B cell (primary cell): Measurements from ENCODE around the gene POLK. TPM values are rescaled to one million over a fixed set of nuclear protein-coding genes. Genes with fewer than 3 reads are reported as not detected.

ENCODE experiments used
- ATAC-seq: fragments of 200-7000 bp; cut with Tn5 transposase; one replicate; pipeline ENCODE4 v1.10.0; 2021; ENCODE audit warnings: low read depth, mild to moderate bottlenecking, moderate number of reproducible peaks, moderate library complexity
- CTCF ChIA-PET: fragments of 350-600 bp; sonication (Branson Sonifier 250); formaldehyde crosslinking; loops from one replicate; lab custom pipeline; 2021; ENCODE audit warnings: antibody characterized with exemption, inconsistent platforms; lab: Charles Lee
- POLR2A ChIA-PET: fragments of 350-600 bp; sonication (Branson Sonifier 250); formaldehyde crosslinking; loops from one replicate; lab custom pipeline; 2021; ENCODE audit warnings: antibody characterized with exemption; lab: Charles Lee
- DNase-seq: peaks from one replicate; pipeline ENCODE4 v3.0.0; 2013
- H2AFZ ChIP-seq: 2 replicates; pipeline ENCODE4 v1.6.1; 2012; ENCODE audit warnings: mild to moderate bottlenecking, low read depth, low read length; ENCODE audit not compliant: insufficient read depth, poor library complexity, severe bottlenecking
- H3K27ac ChIP-seq, 2 donors: 1 replicate in 1 of 2; 2 replicates in 1 of 2; pipeline ENCODE4 v1.5.1; 2012 to 2013; ENCODE audit warnings: low read length in 2 of 2, mild to moderate bottlenecking in 2 of 2, moderate library complexity in 1 of 2
- H3K27me3 ChIP-seq, 4 experiments: fragments of 200-600 bp in 1 of 4; sonication (generic) in 1 of 4; replicated peaks in 1 of 4; 1 replicate in 2 of 4; 2 replicates in 2 of 4; pipeline versions ENCODE4 v1.6.1 to v1.7.0; 2013 to 2016; ENCODE audit warnings: low read length in 3 of 4, mild to moderate bottlenecking in 2 of 4, mixed read lengths in 1 of 4, moderate library complexity in 1 of 4; ENCODE audit not compliant: insufficient read depth in 4 of 4, control insufficient read depth in 3 of 4; ENCODE audit errors: control extremely low read depth in 1 of 4
- H3K36me3 ChIP-seq, 2 experiments: replicated peaks in 1 of 2; 1 replicate in 1 of 2; 2 replicates in 1 of 2; pipeline versions ENCODE4 v1.6.1 to v1.7.1; 2013; ENCODE audit warnings: low read length in 1 of 2; ENCODE audit not compliant: insufficient read depth in 2 of 2, control insufficient read depth in 1 of 2; ENCODE audit errors: control extremely low read depth in 1 of 2, extremely low read depth in 1 of 2
- H3K4me1 ChIP-seq, 2 donors: fragments of 200-600 bp in 1 of 2; sonication (generic) in 1 of 2; 1 replicate in 1 of 2; 2 replicates in 1 of 2; pipeline versions ENCODE4 v1.5.1 to v1.6.1; 2013 to 2017; ENCODE audit warnings: low read length in 2 of 2; ENCODE audit not compliant: control insufficient read depth in 2 of 2, insufficient read depth in 2 of 2
- H3K4me2 ChIP-seq: replicated peaks from 2 replicates; pipeline ENCODE3; 2012; ENCODE audit warnings: mild to moderate bottlenecking, low read depth, low read length; ENCODE audit not compliant: poor library complexity, severe bottlenecking
- H3K4me3 ChIP-seq, 5 experiments: fragments of 200-600 bp in 1 of 5; sonication (generic) in 1 of 5; 1 replicate in 3 of 5; 2 replicates in 2 of 5; pipeline versions ENCODE4 v1.5.1 to v1.7.0; 2011 to 2016; ENCODE audit warnings: low read length in 4 of 5, mild to moderate bottlenecking in 4 of 5, low read depth in 2 of 5, control low read depth in 1 of 5, moderate library complexity in 1 of 5; ENCODE audit not compliant: insufficient read depth in 1 of 5; ENCODE audit errors: control extremely low read depth in 1 of 5, extremely low read depth in 1 of 5
- H3K79me2 ChIP-seq: fragments of 200-600 bp; sonication (generic); one replicate; pipeline ENCODE4 v1.6.0; 2016; ENCODE audit warnings: low read length; ENCODE audit not compliant: control insufficient read depth, insufficient read depth
- H3K9ac ChIP-seq: fragments of 200-600 bp; sonication (generic); 2 replicates; pipeline ENCODE4 v1.6.1; 2017; ENCODE audit warnings: mild to moderate bottlenecking, low read length, moderate library complexity
- H3K9me3 ChIP-seq, 3 donors: one replicate each; pipeline versions ENCODE4 v1.6.1 to v1.7.1; 2013; ENCODE audit warnings: low read length in 2 of 3; ENCODE audit not compliant: control insufficient read depth in 2 of 3, insufficient read depth in 1 of 3; ENCODE audit errors: control extremely low read depth in 1 of 3
- H4K20me1 ChIP-seq: 2 replicates; pipeline ENCODE4 v1.6.0; 2012; ENCODE audit warnings: mild to moderate bottlenecking, low read length; ENCODE audit not compliant: insufficient read depth, control insufficient read depth, poor library complexity, severe bottlenecking
- H3K27ac Mint-ChIP-seq: one replicate; pipeline ENCODE4 v1.8.0; 2021; ENCODE audit warnings: mixed read lengths
- H3K27me3 Mint-ChIP-seq: one replicate; pipeline ENCODE4 v1.8.0; 2021; ENCODE audit warnings: mixed read lengths
- H3K4me1 Mint-ChIP-seq: one replicate; pipeline ENCODE4 v1.8.0; 2021; ENCODE audit warnings: mixed read lengths
- H3K4me3 Mint-ChIP-seq: one replicate; pipeline ENCODE4 v1.8.0; 2021; ENCODE audit warnings: mixed read lengths
- H3K9me3 Mint-ChIP-seq: one replicate; pipeline ENCODE4 v1.8.0; 2022; ENCODE audit warnings: mixed read lengths; ENCODE audit not compliant: insufficient read depth
- EZH2 ChIP-seq: IDR thresholded peaks from 2 replicates; pipeline ENCODE4 v1.6.1; 2012; ENCODE audit warnings: borderline replicate concordance, low read depth, mild to moderate bottlenecking, moderate library complexity, low read length; ENCODE audit not compliant: insufficient read depth, poor library complexity, severe bottlenecking
- WGBS: methylation state at CpG from one replicate; pipeline ENCODE4 v1.1.5; 2013; ENCODE audit warnings: missing lambda C conversion rate; ENCODE audit not compliant: insufficient coverage; 5-methylcytosine and 5-hydroxymethylcytosine counted together
- intact Hi-C: fragments of 100-400 bp; cut with micrococcal nuclease; formaldehyde crosslinking; loops from one replicate; pipeline ENCODE4 v1.10.0; 2022
- polyA plus RNA-seq: library from polyadenylated mRNA; depleted of rRNA; stranded (reverse); fragments of >200 nt; gene quantifications from 2 replicates; pipeline ENCODE4 v1.2.3, GENCODE V29; 2012
- total RNA-seq, 2 donors: library from RNA; stranded (reverse); fragments of 120-200 nt in 1 of 2; gene quantifications; 1 replicate in 1 of 2; 2 replicates in 1 of 2; pipeline versions ENCODE4 v1.2.3 to v1.2.4, GENCODE V29; 2013 to 2022
- TF ChIP-seq, protein P1 (sequence below): fragments of 200-600 bp; IDR thresholded peaks from one replicate; pipeline ENCODE4 v1.8.0; 2022; ENCODE audit warnings: antibody characterized with exemption, mild to moderate bottlenecking

Gene POLK
- total and polyA plus RNA-seq, 2 donors (not counting 1 experiment from before 2014, with no cell fraction given), result 13.8 to 41.6 TPM

DNA sequence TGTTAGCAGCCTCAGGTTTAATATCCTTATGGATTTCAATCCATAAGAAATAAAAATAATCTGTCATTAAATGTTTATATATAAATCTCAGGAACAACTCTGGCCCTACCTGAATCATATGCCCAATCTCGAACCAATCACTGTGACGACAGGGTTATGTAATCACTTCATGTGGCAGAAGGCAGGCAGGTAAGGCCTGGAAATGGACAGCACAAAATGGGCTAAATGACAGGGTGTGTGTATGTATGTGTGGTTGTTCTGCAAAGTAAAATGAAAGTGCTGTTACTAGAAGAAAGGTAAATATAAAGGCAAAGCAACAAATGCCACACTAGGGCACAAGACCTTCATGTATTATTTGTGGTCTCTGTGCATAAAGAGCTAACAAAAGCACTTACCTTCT lies 119.2 kb downstream of the POLK start:
- H3K27ac ChIP-seq, result no peak overlapping the region
- no peaks in the 10 kb centered on the region for H3K36me3 ChIP-seq
- no peaks in the 10 kb centered on the region for H4K20me1 ChIP-seq
- intact Hi-C loops, result no loop called here
- no peak overlapping the region for H2AFZ ChIP-seq
- 100% methylated on average over 1 of the region's 2 CpGs for WGBS
- ChIA-PET CTCF (no interaction called here), POLR2A (no interaction called here)
- Mint-ChIP-seq H3K9me3 (no peaks in the 10 kb centered on the region), H3K4me3 (no peak overlapping the region), H3K4me1 (no peaks in the 10 kb centered on the region), H3K27me3 (no peaks in the 10 kb centered on the region), H3K27ac (no peak overlapping the region)
- no peaks in the 10 kb centered on the region for H3K27me3 ChIP-seq
- H3K4me1 ChIP-seq, result no peaks in the 10 kb centered on the region
- no peak overlapping the region for H3K4me2 ChIP-seq
- no peaks in the 10 kb centered on the region for H3K79me2 ChIP-seq
- no peak overlapping the region for H3K4me3 ChIP-seq
- ATAC-seq (no peak), DNase-seq (no peak)
- TF ChIP-seq, protein P1, sequence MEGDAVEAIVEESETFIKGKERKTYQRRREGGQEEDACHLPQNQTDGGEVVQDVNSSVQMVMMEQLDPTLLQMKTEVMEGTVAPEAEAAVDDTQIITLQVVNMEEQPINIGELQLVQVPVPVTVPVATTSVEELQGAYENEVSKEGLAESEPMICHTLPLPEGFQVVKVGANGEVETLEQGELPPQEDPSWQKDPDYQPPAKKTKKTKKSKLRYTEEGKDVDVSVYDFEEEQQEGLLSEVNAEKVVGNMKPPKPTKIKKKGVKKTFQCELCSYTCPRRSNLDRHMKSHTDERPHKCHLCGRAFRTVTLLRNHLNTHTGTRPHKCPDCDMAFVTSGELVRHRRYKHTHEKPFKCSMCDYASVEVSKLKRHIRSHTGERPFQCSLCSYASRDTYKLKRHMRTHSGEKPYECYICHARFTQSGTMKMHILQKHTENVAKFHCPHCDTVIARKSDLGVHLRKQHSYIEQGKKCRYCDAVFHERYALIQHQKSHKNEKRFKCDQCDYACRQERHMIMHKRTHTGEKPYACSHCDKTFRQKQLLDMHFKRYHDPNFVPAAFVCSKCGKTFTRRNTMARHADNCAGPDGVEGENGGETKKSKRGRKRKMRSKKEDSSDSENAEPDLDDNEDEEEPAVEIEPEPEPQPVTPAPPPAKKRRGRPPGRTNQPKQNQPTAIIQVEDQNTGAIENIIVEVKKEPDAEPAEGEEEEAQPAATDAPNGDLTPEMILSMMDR, result no peak
- no peak for TF ChIP-seq EZH2
- no peak overlapping the region for H3K9ac ChIP-seq
- H3K9me3 ChIP-seq, result no peaks in the 10 kb centered on the region

DNA sequence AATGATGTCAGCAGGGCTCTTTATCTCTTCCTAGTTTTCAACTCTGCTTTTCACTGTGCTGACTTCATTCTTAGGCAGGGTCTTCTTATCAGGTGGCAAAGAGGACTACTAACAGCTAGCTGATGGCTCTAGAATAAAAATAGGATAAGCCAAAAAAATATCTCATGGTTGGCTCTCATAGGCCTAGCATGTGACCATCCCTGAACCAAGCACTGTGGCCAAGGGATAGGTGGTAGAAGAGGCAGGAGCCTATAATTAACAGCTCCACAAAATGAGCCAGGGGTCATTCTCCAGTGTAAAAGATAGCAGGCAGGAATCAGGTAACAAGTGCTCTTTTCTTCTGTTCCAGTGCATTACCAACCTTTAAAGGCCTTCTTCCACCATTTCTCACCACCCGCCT lies 120.6 kb downstream of the POLK start:
- ATAC-seq (no peak), DNase-seq (no peak)
- TF ChIP-seq, protein P1, result no peak
- no peak for TF ChIP-seq EZH2
- WGBS, result 100% methylated on average over 1 of the region's 1 CpG
- H3K27ac Mint-ChIP-seq, result no peak overlapping the region
- Histone ChIP-seq H3K4me3 (no peak overlapping the region), H2AFZ (no peak overlapping the region), H3K4me2 (no peak overlapping the region), H3K9me3 (no peaks in the 10 kb centered on the region), H3K27me3 (no peaks in the 10 kb centered on the region), H3K4me1 (no peaks in the 10 kb centered on the region), H3K27ac (no peak overlapping the region), H4K20me1 (no peaks in the 10 kb centered on the region), H3K79me2 (no peaks in the 10 kb centered on the region), H3K36me3 (no peaks in the 10 kb centered on the region), H3K9ac (no peak overlapping the region)
- intact Hi-C loops, result no loop called here
- POLR2A ChIA-PET, result no interaction called here
- H3K9me3 Mint-ChIP-seq, result no peaks in the 10 kb centered on the region
- no peaks in the 10 kb centered on the region for H3K27me3 Mint-ChIP-seq
- H3K4me3 Mint-ChIP-seq, result no peak overlapping the region
- CTCF ChIA-PET, result no interaction called here
- no peaks in the 10 kb centered on the region for H3K4me1 Mint-ChIP-seq
